Endothelial cell of umbilical vein (primary cell): ENCODE measurements around the gene DUSP10. TPM values are rescaled to one million over a fixed set of nuclear protein-coding genes. Genes with fewer than 3 reads are reported as not detected.

ENCODE experiments used
- BruUV-seq: library from RNA; stranded (reverse); fragments of 400-500 nt; replicated peaks from 2 replicates; lab custom pipeline; 2021; lab: Mats Ljungman, UMichigan
- CTCF ChIA-PET: fragments of 300-600, 350-600 bp; sonication (Branson Sonifier 250); formaldehyde crosslinking; loops from one replicate; lab custom pipeline; 2021; ENCODE audit warnings: antibody characterized with exemption, inconsistent platforms; lab: Charles Lee
- POLR2A ChIA-PET: fragments of 300-600, 350-600 bp; sonication (Branson Sonifier 250); formaldehyde crosslinking; loops from one replicate; lab custom pipeline; 2021; ENCODE audit warnings: antibody characterized with exemption, inconsistent platforms; lab: Charles Lee
- DNase-seq: peaks from one replicate; pipeline ENCODE4 v3.0.0-alpha.2; 2011; ENCODE audit warnings: low read depth, low spot score
- FAIRE-seq: peaks from 2 replicates; lab custom pipeline; 2011; peaks lifted over from hg19 to GRCh38; lab: Jason Lieb, UNC
- H2AFZ ChIP-seq: 2 replicates; pipeline ENCODE4 v1.6.0; 2012; ENCODE audit warnings: low read depth, low read length, control low read depth, inconsistent platforms
- H3K27ac ChIP-seq: 2 replicates; pipeline ENCODE4 v1.5.1; 2011; ENCODE audit warnings: low read depth, mild to moderate bottlenecking, control low read depth, low read length, moderate library complexity; ENCODE audit not compliant: insufficient read depth
- H3K27me3 ChIP-seq, 2 experiments: 2 replicates each; pipeline versions ENCODE4 v1.6.0 to v1.6.1; 2011; ENCODE audit warnings: low read length in 2 of 2, mixed read lengths in 1 of 2; ENCODE audit not compliant: control insufficient read depth in 2 of 2, insufficient read depth in 2 of 2
- H3K36me3 ChIP-seq, 2 experiments: 2 replicates in 1 of 2; 3 replicates in 1 of 2; pipeline ENCODE4 v1.5.1; 2011; ENCODE audit warnings: low read length in 2 of 2, mild to moderate bottlenecking in 1 of 2, moderate library complexity in 1 of 2; ENCODE audit not compliant: control insufficient read depth in 2 of 2, insufficient read depth in 2 of 2; ENCODE audit errors: extremely low read depth in 1 of 2
- H3K4me1 ChIP-seq: 3 replicates; pipeline ENCODE4 v1.5.1; 2011; ENCODE audit warnings: mild to moderate bottlenecking, low read length; ENCODE audit not compliant: control insufficient read depth, insufficient read depth; ENCODE audit errors: extremely low read depth
- H3K4me2 ChIP-seq: 2 replicates; pipeline ENCODE4 v1.6.1; 2011; ENCODE audit warnings: low read length, control low read depth, mixed read lengths; ENCODE audit not compliant: insufficient read depth
- H3K4me3 ChIP-seq, 3 experiments: fragments of 200-600 bp in 1 of 3; sonication (generic), shearing (Covaris generic) in 1 of 3; replicated peaks in 1 of 3; 2 replicates each; pipeline ENCODE4 v1.5.1; 2011 to 2016; ENCODE audit warnings: control low read depth in 3 of 3, low read length in 3 of 3, mild to moderate bottlenecking in 2 of 3, inconsistent platforms in 1 of 3, low read depth in 1 of 3, moderate library complexity in 1 of 3; ENCODE audit not compliant: insufficient read depth in 1 of 3
- H3K79me2 ChIP-seq: 2 replicates; pipeline ENCODE4 v1.6.0; 2012; ENCODE audit warnings: low read length, inconsistent platforms; ENCODE audit not compliant: control insufficient read depth, insufficient read depth
- H3K9ac ChIP-seq: replicated peaks from 2 replicates; pipeline ENCODE3; 2011; ENCODE audit warnings: low read length, control low read depth; ENCODE audit not compliant: insufficient read depth; ENCODE audit errors: extremely low read depth
- H3K9me1 ChIP-seq: replicated peaks from 3 replicates; pipeline ENCODE4 v1.6.0; 2011; ENCODE audit warnings: mild to moderate bottlenecking, low read length; ENCODE audit not compliant: control insufficient read depth, insufficient read depth; ENCODE audit errors: extremely low read depth
- H3K9me3 ChIP-seq: replicated peaks from 2 replicates; pipeline ENCODE4 v1.5.1; 2012; ENCODE audit warnings: low read length, inconsistent platforms; ENCODE audit not compliant: control insufficient read depth, insufficient read depth
- H4K20me1 ChIP-seq: replicated peaks from 2 replicates; pipeline ENCODE3; 2011; ENCODE audit warnings: mild to moderate bottlenecking, low read length; ENCODE audit not compliant: control insufficient read depth, insufficient read depth; ENCODE audit errors: extremely low read depth
- CTCF ChIP-seq, 2 donors: IDR thresholded peaks; 1 replicate in 1 of 2; 2 replicates in 1 of 2; pipeline ENCODE4 v1.5.1; 2011; ENCODE audit warnings: low read length in 2 of 2, mild to moderate bottlenecking in 2 of 2, moderate library complexity in 2 of 2, control low read depth in 1 of 2, inconsistent platforms in 1 of 2, low read depth in 1 of 2; ENCODE audit not compliant: insufficient read depth in 1 of 2; ENCODE audit errors: extremely low read depth in 1 of 2
- EZH2 ChIP-seq: IDR thresholded peaks from 2 replicates; pipeline ENCODE4 v1.6.1; 2012; ENCODE audit warnings: borderline replicate concordance, low read depth, mild to moderate bottlenecking, moderate library complexity, low read length, inconsistent platforms; ENCODE audit not compliant: severe bottlenecking
- FOS ChIP-seq: IDR thresholded peaks from 2 replicates; pipeline ENCODE4 v1.6.1; 2011; ENCODE audit warnings: mild to moderate bottlenecking, low read length, moderate library complexity, borderline replicate concordance; ENCODE audit not compliant: insufficient read depth
- JUN ChIP-seq: IDR thresholded peaks from 2 replicates; pipeline ENCODE4 v1.6.1; 2011; ENCODE audit warnings: borderline replicate concordance, low read depth; ENCODE audit not compliant: insufficient read length, insufficient read depth
- MAX ChIP-seq: IDR thresholded peaks from 2 replicates; pipeline ENCODE4 v1.6.1; 2011; ENCODE audit not compliant: insufficient read depth, insufficient read length
- dilution Hi-C: fragments of 300-500 bp; cut with MboI; formaldehyde crosslinking; loops from one replicate; pipeline ENCODE4 v1.15.0; 2019; ENCODE audit warnings: low sequenced_read_pairs; ENCODE audit not compliant: extremely low pct_ligation_motif_present
- intact Hi-C: fragments of 100-400 bp; cut with micrococcal nuclease; formaldehyde crosslinking; loops from one replicate; pipeline ENCODE4 v1.10.0; 2022
- polyA plus RNA-seq, 4 experiments: library from polyadenylated mRNA; depleted of rRNA in 3 of 4; stranded (reverse) in 3 of 4; unstranded in 1 of 4; fragments of >200 nt; gene quantifications; 2 replicates each; pipeline versions ENCODE4 v1.2.1 to v1.2.3, GENCODE V29; 2011 to 2012; ENCODE audit warnings: missing spikeins in 1 of 4
- total RNA-seq: library from RNA; stranded (reverse); gene quantifications from 2 replicates; pipeline ENCODE4 v1.2.3, GENCODE V29; 2021

Gene DUSP10
- total and polyA plus RNA-seq, 2 donors (not counting 3 experiments of a cell fraction or from before 2014, with no cell fraction given), result 1.6 to 1.9 TPM

DNA sequence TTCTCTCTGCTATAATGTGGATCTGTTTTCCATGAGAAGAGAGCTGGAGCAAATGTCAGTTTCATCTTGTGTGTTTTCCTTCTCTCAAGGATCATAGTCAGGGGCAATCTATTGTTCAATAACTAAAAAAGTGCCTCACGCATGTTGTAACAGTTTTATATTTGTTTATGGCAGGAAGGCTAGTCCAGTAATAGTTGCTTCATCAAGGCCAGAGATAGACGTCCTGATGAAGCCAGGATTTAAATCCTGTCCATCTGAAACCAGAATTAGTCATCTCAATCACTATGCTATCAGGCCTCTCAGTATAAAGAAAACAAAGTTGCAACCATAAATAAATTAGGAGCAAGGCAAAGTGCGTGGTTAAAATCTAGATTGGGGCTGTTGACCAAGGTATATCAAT, 30.2 kb upstream of the DUSP10 start:
- no peaks in the 10 kb centered on the region for H3K79me2 ChIP-seq
- peaks cover 9% of the 10 kb centered on the region for H3K4me1 ChIP-seq
- H3K4me2 ChIP-seq, result no peak overlapping the region
- TF ChIP-seq EZH2 (no peak), CTCF (IDR thresholded peaks at IDR 0.05; ENCODE audit: extremely low read depth in 1 of 2, insufficient read depth in 1 of 2, low read depth in 1 of 2, low read length in 2 of 2) (no peak), FOS (no peak), JUN (no peak), MAX (no peak)
- intact Hi-C loops (no loop called here), dilution Hi-C loops (no loop called here)
- H3K36me3 ChIP-seq, result no peaks in the 10 kb centered on the region
- ChIA-PET CTCF (no interaction called here), POLR2A (no interaction called here)
- no peak overlapping the region for H3K9ac ChIP-seq
- H2AFZ ChIP-seq, result no peak overlapping the region
- no peak overlapping the region for H3K4me3 ChIP-seq
- no peak overlapping the region for H3K27ac ChIP-seq
- no peaks in the 10 kb centered on the region for H3K9me3 ChIP-seq
- no peaks in the 10 kb centered on the region for H4K20me1 ChIP-seq
- no peak for DNase-seq
- no peaks in the 10 kb centered on the region for H3K9me1 ChIP-seq
- no TSS peak for BruUV-seq
- H3K27me3 ChIP-seq, result no peaks in the 10 kb centered on the region
- no peak for FAIRE-seq
